GM18868 (cell line): ENCODE data around the gene RFWD3.

Experiments
- ATAC-seq: cut with Tn5 transposase; IDR thresholded peaks from one replicate; pipeline ENCODE4 v1.9.1; 2021; ENCODE audit warnings: mild to moderate bottlenecking, moderate library complexity; ENCODE audit not compliant: unreplicated experiment

The RFWD3 gene

DNA sequence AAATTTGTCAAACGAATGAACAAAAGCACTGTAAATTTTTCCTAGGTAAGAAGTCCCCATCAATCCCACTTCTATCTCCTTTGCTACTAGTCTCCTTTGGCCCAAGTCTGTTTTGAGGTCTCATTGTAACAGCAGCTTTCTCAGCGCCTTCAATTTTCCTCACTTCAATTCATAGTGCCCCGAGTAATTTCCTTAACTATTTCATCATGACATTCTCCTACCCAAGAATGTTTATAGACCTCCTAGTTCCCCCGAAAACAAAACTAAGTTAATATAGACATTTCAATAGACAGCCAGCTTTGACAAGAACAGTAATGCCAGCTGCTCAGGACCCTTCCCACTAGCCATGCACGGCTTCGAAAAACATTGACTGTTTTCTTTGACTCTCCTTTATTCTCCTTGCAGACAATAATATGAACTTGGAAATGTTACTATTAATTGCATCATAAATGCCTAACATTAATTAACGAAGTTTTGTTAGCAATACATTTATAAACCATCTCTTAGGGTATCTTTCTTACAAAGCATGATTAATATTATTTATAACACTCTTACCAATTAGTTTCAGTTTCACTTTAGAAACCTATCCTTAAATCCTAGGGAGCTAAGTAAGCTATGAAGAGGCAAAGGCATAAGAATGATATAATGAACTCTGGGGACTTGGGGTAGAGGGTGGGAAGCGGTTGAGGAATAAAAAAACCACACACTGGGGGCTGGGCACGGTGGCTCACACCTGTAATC, 82.6 kb downstream of the RFWD3 start:
- ATAC-seq, result no peak

DNA sequence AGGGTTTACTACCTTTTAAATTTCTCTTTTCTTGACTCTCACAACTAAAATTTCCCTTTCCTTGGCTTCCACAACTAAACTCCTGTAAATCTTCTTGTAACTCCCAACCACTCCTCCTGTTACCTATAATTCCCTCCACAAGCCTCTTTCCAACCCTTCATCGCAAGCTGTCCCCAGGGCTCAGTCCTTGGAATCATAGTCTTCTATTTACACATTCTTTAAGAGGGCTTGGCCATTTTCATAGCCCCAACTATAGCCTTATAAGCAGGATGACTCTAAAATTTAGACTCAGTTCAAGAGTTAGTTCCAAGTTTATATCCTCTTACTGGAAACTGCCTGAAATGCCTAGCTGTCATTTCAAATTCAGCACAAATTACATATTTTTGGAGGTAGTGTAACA, 83.7 kb downstream of the RFWD3 start:
- no peak for ATAC-seq

DNA sequence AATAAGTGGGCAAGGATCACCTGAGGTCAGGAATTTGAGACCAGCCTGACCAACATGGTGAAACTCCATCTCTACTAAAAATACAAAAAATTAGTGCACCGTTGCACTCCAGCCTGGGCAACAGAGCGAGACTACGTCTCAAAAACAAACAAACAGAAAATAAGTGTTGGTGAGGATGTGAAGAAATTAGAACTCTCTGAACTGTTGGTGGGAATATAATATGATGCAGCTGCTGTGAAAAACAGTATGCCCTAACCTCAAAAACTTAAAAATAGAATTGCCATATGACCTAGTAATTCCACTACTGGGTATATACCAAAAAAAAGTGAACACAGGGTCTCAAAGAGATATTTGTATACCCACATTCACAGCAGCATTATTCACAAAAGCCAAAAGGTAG, 85.8 kb downstream of the RFWD3 start:
- peak; percentile 68 for ATAC-seq

DNA sequence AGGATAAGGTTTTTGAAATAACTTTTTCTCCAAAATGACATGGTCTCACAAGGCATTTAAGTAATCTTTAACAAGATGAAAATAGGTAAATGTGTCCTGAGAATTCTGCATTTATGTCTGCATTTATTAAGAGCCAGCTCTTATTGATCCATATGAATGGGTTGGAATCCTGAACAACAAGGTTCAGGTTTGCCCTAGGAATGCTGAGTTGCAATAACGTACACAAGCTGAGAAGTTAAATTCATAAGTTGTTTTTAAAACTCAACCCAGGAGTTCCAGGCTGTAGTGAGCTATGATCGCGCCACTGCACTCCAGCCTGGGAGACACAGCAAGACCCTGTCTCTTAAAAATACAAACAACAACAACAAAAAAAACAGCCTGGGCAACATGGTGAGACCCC, 87.8 kb downstream of the RFWD3 start:
- no peak for ATAC-seq

DNA sequence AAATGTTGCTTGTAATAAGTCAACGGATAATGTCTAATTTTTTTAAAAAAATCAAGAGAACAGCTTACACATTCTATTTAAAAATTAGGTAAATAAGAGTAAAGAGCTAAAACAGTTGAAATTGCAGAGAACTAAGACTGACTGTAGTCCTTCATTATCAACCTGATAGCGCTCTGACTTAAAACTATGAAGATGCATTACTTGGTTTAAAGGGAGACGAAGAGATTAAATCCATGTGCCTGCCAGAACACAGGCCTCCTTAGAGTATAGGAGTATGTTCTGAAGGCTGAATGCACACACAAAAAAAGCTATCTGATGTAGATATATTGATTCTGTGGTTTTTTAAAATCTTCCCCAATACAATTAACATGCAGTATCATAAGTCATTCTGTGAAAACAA, 88.2 kb downstream of the RFWD3 start:
- no peak for ATAC-seq

DNA sequence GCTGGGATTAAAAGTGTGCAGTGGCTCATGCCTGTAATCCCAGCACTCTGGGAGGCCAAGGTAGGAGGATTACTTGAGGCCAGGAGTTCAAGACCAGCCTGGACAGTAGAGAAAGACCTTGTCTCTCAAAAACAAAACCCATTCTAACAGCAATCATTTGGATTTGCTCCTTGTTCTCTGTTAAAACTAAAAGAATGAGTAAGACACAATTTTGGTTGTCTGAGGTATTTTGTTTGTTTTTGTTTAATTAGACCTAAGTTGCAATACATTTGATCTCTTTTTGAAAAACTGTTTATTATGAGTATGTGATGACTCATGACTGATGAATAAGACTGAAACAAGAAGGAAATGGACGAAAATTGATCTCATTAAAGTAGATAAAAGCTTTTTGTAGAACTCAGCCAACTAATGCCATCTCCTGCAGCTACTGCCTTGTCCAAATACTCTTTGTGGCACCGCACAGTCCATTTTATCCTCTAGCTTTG, 88.8 kb downstream of the RFWD3 start:
- ATAC-seq, result peak; percentile 51

DNA sequence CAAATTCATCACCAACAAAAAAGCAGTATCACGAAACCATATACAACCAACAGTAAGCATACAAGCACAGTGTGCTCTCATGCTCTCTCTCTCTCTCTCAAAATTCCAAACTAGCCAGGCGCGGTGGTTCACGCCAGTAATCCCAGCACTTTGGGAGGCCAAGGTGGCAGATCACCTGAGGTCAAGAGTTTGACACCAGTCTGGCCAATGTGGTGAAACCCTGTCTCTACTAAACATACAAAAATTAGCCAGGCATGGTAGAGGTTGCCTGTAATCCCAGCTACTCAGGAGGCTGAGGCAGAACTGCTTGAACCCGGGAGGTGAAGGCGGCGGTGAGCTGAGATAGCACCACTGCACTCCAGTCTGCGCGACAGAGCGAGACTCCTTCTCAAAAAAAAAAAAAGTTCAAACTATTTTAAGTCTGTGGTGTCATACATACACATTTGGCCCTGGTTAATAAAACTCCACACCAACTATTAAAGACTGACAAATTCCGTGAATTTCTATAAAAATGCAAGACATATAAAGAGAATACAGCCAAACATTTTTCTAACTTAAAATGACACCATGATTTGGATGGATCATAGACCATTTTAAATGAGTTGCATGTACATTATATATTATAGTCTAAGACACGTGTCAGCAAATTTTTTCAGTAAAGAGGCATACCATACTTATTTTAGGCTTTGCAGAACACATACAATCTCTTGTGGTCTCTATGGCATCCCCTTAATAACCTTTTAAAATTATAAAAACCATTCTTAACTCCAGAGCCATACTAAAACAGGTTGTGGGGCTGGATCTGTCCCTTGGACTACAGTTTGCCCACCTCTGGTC, 90.7 kb downstream of the RFWD3 start:
- ATAC-seq, result no peak

DNA sequence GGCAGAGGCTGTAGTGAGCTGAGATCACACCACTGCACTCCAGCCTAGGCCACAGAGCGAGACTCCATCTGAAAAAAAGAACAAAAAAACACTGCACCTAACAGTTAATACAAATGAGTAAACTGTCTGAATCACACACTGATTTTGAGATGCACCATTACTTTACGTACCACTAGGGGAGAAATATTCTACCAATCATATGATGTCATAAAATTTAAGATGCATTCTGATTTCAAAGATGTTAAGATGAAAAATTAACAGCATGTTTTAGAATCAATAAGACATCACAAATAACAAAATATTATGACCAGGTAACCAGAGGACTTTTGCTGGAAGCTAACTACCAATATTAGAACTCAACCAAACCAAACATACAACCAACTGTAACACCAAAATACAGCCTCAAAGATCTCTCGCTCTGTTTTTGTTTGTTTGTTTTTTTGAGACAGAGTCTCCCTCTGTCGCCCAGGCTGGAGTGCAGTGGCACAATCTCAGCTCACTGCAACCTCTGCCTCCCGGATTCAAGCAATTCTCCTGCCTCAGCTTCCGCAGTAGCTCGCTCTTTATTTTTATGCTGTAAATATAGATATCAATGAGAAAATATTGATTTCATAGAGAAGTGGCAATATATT, 91.4 kb downstream of the RFWD3 start:
- no peak for ATAC-seq

DNA sequence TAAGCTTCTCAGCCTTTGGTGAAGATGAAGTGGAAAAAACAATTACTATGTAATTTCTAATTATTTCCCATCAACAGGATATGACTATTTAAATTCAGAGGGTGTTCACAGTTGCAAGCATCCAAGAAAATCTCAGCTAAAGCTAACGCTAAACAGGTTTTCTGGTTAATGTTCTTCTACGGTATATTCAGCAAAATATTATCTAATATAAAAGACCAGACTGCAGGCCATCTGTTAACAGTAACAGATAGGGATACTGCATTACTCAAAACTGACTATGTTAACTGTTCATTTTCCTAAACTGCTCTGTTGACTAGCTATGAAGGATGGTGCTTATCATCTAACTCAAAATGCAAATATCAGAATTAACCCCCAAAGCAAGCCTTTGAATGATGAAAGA, 92.5 kb downstream of the RFWD3 start:
- ATAC-seq, result no peak

DNA sequence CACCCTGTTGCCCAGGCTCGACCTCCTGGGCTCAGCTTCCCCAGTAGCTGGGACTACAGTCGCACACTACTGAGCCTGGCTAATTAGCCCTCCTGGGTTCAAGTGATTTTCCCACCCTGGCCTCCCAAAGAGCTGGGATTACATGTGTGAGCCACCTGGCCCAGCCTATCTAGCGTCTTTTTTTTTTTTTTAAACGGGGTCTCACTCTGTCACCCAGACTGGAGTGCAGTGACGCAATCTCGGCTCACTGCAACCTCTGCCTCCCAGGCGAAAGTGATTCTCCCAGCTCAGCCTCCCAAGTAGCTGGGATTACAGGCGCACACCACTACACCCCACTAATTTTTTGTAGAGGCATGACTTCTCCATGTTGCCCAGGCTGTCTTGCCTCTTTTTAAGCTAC, 93.1 kb downstream of the RFWD3 start:
- no peak for ATAC-seq
